Upper lobe of left lung (tissue), 6 donors: ENCODE data around the gene TNKS2. TPM values are rescaled to one million over a fixed set of nuclear protein-coding genes. Genes with fewer than 3 reads are reported as not detected.

Experiments used
- ATAC-seq, 2 donors: fragments of 200-7000 bp; cut with Tn5 transposase; one replicate each; pipeline ENCODE4 v1.9.1; 2022; ENCODE audit warnings: mild to moderate bottlenecking in 2 of 2, moderate library complexity in 2 of 2; ENCODE audit not compliant: low FRiP score in 2 of 2
- DNase-seq, 2 donors: peaks; one replicate each; pipeline ENCODE4 v3.0.0-alpha.2; 2019 to 2020
- H3K27ac ChIP-seq, 4 donors: fragments of 200-600 bp; sonication (generic); one replicate each; pipeline ENCODE4 v1.5.1; 2016 to 2019
- H3K27me3 ChIP-seq, 4 donors: fragments of 200-600 bp; sonication (generic); one replicate each; pipeline ENCODE4 v1.5.1; 2017 to 2019
- H3K36me3 ChIP-seq, 4 donors: fragments of 200-600 bp; sonication (generic); one replicate each; pipeline ENCODE4 v1.5.1; 2016 to 2019
- H3K4me1 ChIP-seq, 4 donors: fragments of 200-600 bp; sonication (generic); one replicate each; pipeline ENCODE4 v1.5.1; 2018 to 2019
- H3K4me3 ChIP-seq, 4 donors: fragments of 200-600 bp; sonication (generic); one replicate each; pipeline ENCODE4 v1.5.1; 2017 to 2019; ENCODE audit warnings: mild to moderate bottlenecking in 2 of 4, moderate library complexity in 1 of 4
- H3K9me3 ChIP-seq, 4 donors: fragments of 200-600 bp; sonication (generic); one replicate each; pipeline ENCODE4 v1.5.1; 2018 to 2019
- EP300 ChIP-seq, 4 donors: sonication (generic); formaldehyde crosslinking; IDR thresholded peaks; one replicate each; pipeline ENCODE4 v1.5.1; 2017; ENCODE audit warnings: antibody characterized with exemption in 4 of 4, control low read depth in 2 of 4
- POLR2A ChIP-seq, 4 donors: fragments of 450-650 bp; IDR thresholded peaks; one replicate each; pipeline ENCODE4 v1.5.1; 2016 to 2017; ENCODE audit warnings: antibody characterized with exemption in 4 of 4, mild to moderate bottlenecking in 2 of 4
- POLR2AphosphoS5 ChIP-seq, 2 donors: sonication (generic); formaldehyde crosslinking; IDR thresholded peaks; one replicate each; pipeline ENCODE4 v1.5.1; 2017; ENCODE audit warnings: antibody characterized with exemption in 2 of 2
- WGBS, 2 donors: methylation state at CpG; one replicate each; pipeline ENCODE4 v1.1.5; 2017 to 2018; 5-methylcytosine and 5-hydroxymethylcytosine counted together
- total RNA-seq, 6 donors: library from RNA; depleted of rRNA in 4 of 6; stranded (reverse); fragments of >200 nt in 4 of 6; gene quantifications; one replicate each; pipeline versions ENCODE4 v1.1.0 to v1.2.1, GENCODE V29; 2016 to 2021
- TF ChIP-seq, protein P1 (sequence below), 6 experiments: fragments of 450-650 bp in 4 of 6; fragments of 200-600 bp in 2 of 6; sonication (generic) in 2 of 6; IDR thresholded peaks; one replicate each; pipeline ENCODE4 v1.5.1; 2016 to 2019; ENCODE audit warnings: antibody characterized with exemption in 6 of 6
- donor health status: DM: no; HTN: no; CAD: no; lungs with moderate emphysema.
- donor health status: DM: no; HTN: yes; CAD: no; lungs with severe emphysema.

The TNKS2 gene
- total RNA-seq, 6 donors from 2014 or later = 25.2 to 59.4 (median 37.3) TPM

GRCh38 chr10:91816981-91817380 is 18.8 kb downstream of the TNKS2 start:
- Histone ChIP-seq H3K4me1 (no peaks in the 10 kb centered on the region), H3K36me3 (peaks cover 21 to 86% (median 43%) of the 10 kb centered on the region in 4 donors), H3K27ac (no peak overlapping the region), H3K9me3 (no peaks in the 10 kb centered on the region), H3K4me3 (no peak overlapping the region), H3K27me3 (no peaks in the 10 kb centered on the region)
- DNase-seq (no peak), ATAC-seq (no peak)
- 69 to 84% methylated on average over 2 of the region's 2 CpGs for WGBS, 2 donors
- TF ChIP-seq POLR2A (IDR thresholded peaks at IDR 0.05) = no peak
- no peak for TF ChIP-seq POLR2AphosphoS5 (IDR thresholded peaks at IDR 0.05)
- no peak for TF ChIP-seq EP300 (IDR thresholded peaks at IDR 0.05)
- TF ChIP-seq, protein P1, sequence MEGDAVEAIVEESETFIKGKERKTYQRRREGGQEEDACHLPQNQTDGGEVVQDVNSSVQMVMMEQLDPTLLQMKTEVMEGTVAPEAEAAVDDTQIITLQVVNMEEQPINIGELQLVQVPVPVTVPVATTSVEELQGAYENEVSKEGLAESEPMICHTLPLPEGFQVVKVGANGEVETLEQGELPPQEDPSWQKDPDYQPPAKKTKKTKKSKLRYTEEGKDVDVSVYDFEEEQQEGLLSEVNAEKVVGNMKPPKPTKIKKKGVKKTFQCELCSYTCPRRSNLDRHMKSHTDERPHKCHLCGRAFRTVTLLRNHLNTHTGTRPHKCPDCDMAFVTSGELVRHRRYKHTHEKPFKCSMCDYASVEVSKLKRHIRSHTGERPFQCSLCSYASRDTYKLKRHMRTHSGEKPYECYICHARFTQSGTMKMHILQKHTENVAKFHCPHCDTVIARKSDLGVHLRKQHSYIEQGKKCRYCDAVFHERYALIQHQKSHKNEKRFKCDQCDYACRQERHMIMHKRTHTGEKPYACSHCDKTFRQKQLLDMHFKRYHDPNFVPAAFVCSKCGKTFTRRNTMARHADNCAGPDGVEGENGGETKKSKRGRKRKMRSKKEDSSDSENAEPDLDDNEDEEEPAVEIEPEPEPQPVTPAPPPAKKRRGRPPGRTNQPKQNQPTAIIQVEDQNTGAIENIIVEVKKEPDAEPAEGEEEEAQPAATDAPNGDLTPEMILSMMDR (IDR thresholded peaks at IDR 0.05) = no peak

DNA sequence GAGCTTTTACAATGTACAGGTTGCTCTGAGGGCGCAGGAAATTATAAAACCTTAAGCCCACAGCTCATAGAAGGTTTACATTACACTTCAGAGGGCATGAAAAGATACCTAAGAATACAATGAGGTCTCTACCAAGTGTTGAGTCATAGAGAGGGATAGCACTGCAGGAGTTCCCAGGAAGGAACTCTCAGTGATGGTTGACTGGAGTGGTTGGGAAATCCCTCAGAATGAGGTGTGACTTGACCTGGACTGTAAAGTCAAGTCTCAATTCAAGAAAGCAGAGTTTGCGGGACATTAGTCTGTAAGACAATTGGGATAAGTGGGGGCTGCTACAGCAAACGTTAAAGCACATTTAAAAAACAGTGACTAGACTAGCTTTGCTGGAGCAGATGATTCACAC is 21.9 kb downstream of the TNKS2 start:
- Histone ChIP-seq H3K27me3 (no peaks in the 10 kb centered on the region), H3K4me3 (no peak overlapping the region), H3K4me1 (no peaks in the 10 kb centered on the region), H3K9me3 (no peaks in the 10 kb centered on the region), H3K27ac (no peak overlapping the region), H3K36me3 (peaks cover 20 to 92% (median 52%) of the 10 kb centered on the region in 4 donors)
- TF ChIP-seq EP300 (IDR thresholded peaks at IDR 0.05) = no peak
- TF ChIP-seq, protein P1 (IDR thresholded peaks at IDR 0.05) = no peak
- TF ChIP-seq POLR2A (IDR thresholded peaks at IDR 0.05) = no peak
- no peak for TF ChIP-seq POLR2AphosphoS5 (IDR thresholded peaks at IDR 0.05)
- ATAC-seq (no peak), DNase-seq (no peak)
- 77 to 86% methylated on average over 3 of the region's 3 CpGs for WGBS, 2 donors

GRCh38 chr10:91824076-91824475 is 25.9 kb downstream of the TNKS2 start:
- no peak for DNase-seq

GRCh38 chr10:91829268-91829667 is 31.0 kb downstream of the TNKS2 start:
- H3K27me3 ChIP-seq = no peaks in the 10 kb centered on the region
- WGBS, 2 donors = 87% methylated on average over 2 of the region's 2 CpGs

More at GRCh38 chr10:91824076-91824475, 25.9 kb downstream of the TNKS2 start:
- TF ChIP-seq EP300 (IDR thresholded peaks at IDR 0.05) (no peak), POLR2AphosphoS5 (IDR thresholded peaks at IDR 0.05) (no peak), POLR2A (IDR thresholded peaks at IDR 0.05) (no peak)
- TF ChIP-seq, protein P1 (IDR thresholded peaks at IDR 0.05) = no peak
- no peak for ATAC-seq
- no peaks in the 10 kb centered on the region for H3K9me3 ChIP-seq
- no peak overlapping the region for H3K27ac ChIP-seq
- no peaks in the 10 kb centered on the region for H3K4me1 ChIP-seq
- H3K27me3 ChIP-seq = no peaks in the 10 kb centered on the region
- no peak overlapping the region for H3K4me3 ChIP-seq
- peaks cover 19 to 95% (median 61%) of the 10 kb centered on the region in 4 donors for H3K36me3 ChIP-seq
- WGBS, 2 donors = 87 to 100% methylated on average over 1 of the region's 1 CpG

DNA sequence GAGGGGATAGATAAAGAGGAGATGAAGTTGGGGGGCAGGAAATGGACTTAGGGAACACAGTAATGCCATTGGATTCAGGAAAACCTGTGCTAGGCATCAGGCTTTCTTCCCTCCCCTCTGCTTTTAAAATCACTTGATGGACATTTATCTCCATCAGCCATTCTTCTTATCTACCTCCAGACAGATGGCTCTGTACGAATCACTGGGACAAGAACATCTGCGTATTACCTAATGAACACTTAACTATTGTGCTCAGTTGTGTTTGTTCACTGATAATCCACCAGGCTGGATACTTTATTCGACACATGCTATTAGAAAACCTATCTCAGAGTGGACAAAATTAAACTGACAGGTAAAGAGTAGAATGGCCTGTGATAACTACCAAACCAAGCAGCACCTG is 40.0 kb downstream of the TNKS2 start:
- TF ChIP-seq POLR2A (IDR thresholded peaks at IDR 0.05) (no peak), POLR2AphosphoS5 (IDR thresholded peaks at IDR 0.05) (no peak)
- DNase-seq = no peak
- H3K27ac ChIP-seq = no peak overlapping the region
- H3K36me3 ChIP-seq = peaks cover 34 to 98% (median 61%) of the 10 kb centered on the region in 4 donors
- no peaks in the 10 kb centered on the region for H3K9me3 ChIP-seq
- no peak overlapping the region for H3K4me3 ChIP-seq
- 74 to 92% methylated on average over 3 of the region's 3 CpGs for WGBS, 2 donors
- no peak for ATAC-seq
- H3K27me3 ChIP-seq = no peaks in the 10 kb centered on the region
- H3K4me1 ChIP-seq = no peaks in the 10 kb centered on the region

More at GRCh38 chr10:91829268-91829667, 31.0 kb downstream of the TNKS2 start:
- no peak overlapping the region for H3K4me3 ChIP-seq
- no peak overlapping the region for H3K27ac ChIP-seq
- DNase-seq = no peak
- no peak for TF ChIP-seq EP300 (IDR thresholded peaks at IDR 0.05)
- TF ChIP-seq POLR2A (IDR thresholded peaks at IDR 0.05) = no peak
- TF ChIP-seq POLR2AphosphoS5 (IDR thresholded peaks at IDR 0.05) = no peak
- ATAC-seq = no peak
- H3K9me3 ChIP-seq = no peaks in the 10 kb centered on the region
- peaks cover 21 to 97% (median 44%) of the 10 kb centered on the region in 4 donors for H3K36me3 ChIP-seq
- no peaks in the 10 kb centered on the region for H3K4me1 ChIP-seq

GRCh38 chr10:91843083-91843482 is 44.9 kb downstream of the TNKS2 start:
- no peaks in the 10 kb centered on the region for H3K9me3 ChIP-seq
- ATAC-seq (no peak), DNase-seq (no peak)
- no peak overlapping the region for H3K4me3 ChIP-seq
- H3K4me1 ChIP-seq = no peaks in the 10 kb centered on the region
- peaks cover 20 to 99% (median 64%) of the 10 kb centered on the region in 4 donors for H3K36me3 ChIP-seq
- H3K27ac ChIP-seq = no peak overlapping the region
- no peaks in the 10 kb centered on the region for H3K27me3 ChIP-seq
- TF ChIP-seq POLR2A (IDR thresholded peaks at IDR 0.05) = no peak
- no peak for TF ChIP-seq EP300 (IDR thresholded peaks at IDR 0.05)
- TF ChIP-seq, protein P1 (IDR thresholded peaks at IDR 0.05) = no peak
- no peak for TF ChIP-seq POLR2AphosphoS5 (IDR thresholded peaks at IDR 0.05)
